ENCODE results near the gene ESYT2. TPM values are rescaled to one million over a fixed set of nuclear protein-coding genes. Genes with fewer than 3 reads are reported as not detected.

Gene ESYT2
- total RNA-seq, 1 donor from 2014 or later, result 31.8 TPM

DNA sequence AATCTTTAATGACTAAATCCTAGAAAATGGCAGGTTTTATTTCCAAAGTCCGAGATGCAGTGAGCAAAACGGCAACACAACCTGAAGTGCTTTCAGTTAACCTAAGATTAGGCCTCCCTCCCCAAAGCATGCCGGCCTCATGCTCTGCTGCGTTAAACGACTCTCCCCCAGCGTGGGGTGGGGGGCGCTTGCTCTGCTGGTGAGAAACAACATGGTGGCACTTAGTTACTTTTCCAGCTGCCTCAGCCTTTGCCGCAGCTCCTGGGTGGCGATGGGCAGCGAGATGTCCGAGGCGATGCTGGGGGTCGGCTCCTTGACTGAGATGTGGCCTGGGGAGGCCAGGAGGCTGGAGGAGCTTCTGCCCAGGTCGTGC, 88.0 kb downstream of the ESYT2 start:
- H3K4me3 Mint-ChIP-seq (ENCODE audit: unreplicated experiment), result no peak overlapping the region
- peaks cover 29% of the 10 kb centered on the region for H3K36me3 Mint-ChIP-seq (ENCODE audit: low read depth, unreplicated experiment)
- no peaks in the 10 kb centered on the region for H3K9me3 Mint-ChIP-seq (ENCODE audit: unreplicated experiment)
- DNase-seq (ENCODE audit: low spot score), result no peak
- no peaks in the 10 kb centered on the region for H3K27me3 Mint-ChIP-seq (ENCODE audit: unreplicated experiment)
- H3K27ac Mint-ChIP-seq (ENCODE audit: unreplicated experiment), result no peak overlapping the region
- H3K4me1 Mint-ChIP-seq (ENCODE audit: unreplicated experiment), result no peaks in the 10 kb centered on the region
- TF ChIP-seq, protein P1, sequence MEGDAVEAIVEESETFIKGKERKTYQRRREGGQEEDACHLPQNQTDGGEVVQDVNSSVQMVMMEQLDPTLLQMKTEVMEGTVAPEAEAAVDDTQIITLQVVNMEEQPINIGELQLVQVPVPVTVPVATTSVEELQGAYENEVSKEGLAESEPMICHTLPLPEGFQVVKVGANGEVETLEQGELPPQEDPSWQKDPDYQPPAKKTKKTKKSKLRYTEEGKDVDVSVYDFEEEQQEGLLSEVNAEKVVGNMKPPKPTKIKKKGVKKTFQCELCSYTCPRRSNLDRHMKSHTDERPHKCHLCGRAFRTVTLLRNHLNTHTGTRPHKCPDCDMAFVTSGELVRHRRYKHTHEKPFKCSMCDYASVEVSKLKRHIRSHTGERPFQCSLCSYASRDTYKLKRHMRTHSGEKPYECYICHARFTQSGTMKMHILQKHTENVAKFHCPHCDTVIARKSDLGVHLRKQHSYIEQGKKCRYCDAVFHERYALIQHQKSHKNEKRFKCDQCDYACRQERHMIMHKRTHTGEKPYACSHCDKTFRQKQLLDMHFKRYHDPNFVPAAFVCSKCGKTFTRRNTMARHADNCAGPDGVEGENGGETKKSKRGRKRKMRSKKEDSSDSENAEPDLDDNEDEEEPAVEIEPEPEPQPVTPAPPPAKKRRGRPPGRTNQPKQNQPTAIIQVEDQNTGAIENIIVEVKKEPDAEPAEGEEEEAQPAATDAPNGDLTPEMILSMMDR (IDR thresholded peaks at IDR 0.05; ENCODE audit: unreplicated experiment), result no peak

DNA sequence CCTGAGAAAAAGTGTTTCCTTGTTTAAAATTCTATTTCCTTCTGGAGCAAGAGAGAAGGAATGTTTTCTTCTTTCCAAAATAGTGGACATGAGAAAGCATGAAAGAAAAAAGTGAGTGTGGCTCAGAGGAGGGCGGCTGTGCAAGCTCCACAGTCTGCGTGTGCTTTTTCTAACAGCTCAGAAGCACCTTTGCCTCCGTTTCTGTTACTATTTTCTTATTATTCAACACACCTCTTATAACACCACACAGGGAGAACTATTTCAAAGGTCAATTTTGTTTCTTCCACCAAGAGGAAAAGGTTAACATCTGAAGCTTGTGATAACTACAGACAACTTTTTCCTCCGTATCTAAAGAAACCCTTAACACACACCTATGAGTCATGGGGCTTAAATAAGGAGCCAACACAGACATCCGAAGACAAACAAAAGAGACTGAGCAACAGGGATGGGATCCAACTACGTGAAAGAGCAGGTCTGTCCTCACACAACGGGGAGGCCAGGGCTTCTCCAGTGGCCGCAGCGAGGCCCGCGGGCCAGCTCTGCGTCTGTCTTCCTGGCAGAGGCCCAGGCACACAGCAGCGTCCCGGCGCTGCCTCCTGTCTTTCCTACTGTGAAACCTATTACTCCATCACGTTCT, 88.5 kb downstream of the ESYT2 start:
- TF ChIP-seq, protein P1 (IDR thresholded peaks at IDR 0.05; ENCODE audit: unreplicated experiment), result no peak
- Mint-ChIP-seq H3K4me3 (ENCODE audit: unreplicated experiment) (peak overlapping the region; percentile 14), H3K4me1 (ENCODE audit: unreplicated experiment) (no peaks in the 10 kb centered on the region), H3K9me3 (ENCODE audit: unreplicated experiment) (no peaks in the 10 kb centered on the region), H3K27me3 (ENCODE audit: unreplicated experiment) (no peaks in the 10 kb centered on the region), H3K36me3 (ENCODE audit: low read depth, unreplicated experiment) (peaks cover 28% of the 10 kb centered on the region), H3K27ac (ENCODE audit: unreplicated experiment) (no peak overlapping the region)
- DNase-seq (ENCODE audit: low spot score), result no peak

DNA sequence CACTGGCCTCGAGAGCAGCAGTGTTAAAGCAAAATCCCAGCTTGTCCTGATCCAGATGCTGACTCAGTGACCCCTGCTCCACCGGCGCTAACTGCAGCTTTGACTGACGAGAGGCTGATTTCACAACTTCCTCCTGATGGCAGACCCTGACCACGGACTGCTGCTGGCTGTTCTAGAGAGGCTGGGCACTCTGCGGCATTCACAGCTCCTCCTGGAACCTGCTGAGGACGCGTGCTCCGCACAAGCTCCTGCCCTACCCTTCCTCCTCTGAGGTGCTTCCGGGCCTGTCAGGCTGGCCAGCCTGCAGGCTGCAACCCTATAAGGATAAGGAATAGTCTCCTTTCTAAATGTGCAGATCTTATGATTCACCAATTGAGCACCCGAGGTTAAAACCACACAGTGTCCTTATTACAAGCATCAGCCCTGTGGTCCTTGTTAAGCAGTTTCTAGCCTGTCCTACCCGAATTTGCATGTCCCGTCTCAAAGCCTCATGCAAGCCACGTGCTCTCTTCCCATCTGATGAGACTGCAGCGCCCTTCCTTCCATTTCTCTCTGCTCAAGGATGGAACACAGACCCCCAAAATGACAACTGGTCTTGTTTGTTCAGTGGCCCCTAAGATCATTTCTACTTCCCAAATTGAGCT, 89.2 kb downstream of the ESYT2 start:
- Mint-ChIP-seq H3K4me1 (ENCODE audit: unreplicated experiment) (no peaks in the 10 kb centered on the region), H3K9me3 (ENCODE audit: unreplicated experiment) (no peaks in the 10 kb centered on the region), H3K4me3 (ENCODE audit: unreplicated experiment) (no peak overlapping the region), H3K36me3 (ENCODE audit: low read depth, unreplicated experiment) (peaks cover 28% of the 10 kb centered on the region), H3K27ac (ENCODE audit: unreplicated experiment) (no peak overlapping the region), H3K27me3 (ENCODE audit: unreplicated experiment) (no peaks in the 10 kb centered on the region)
- DNase-seq (ENCODE audit: low spot score), result no peak
- TF ChIP-seq, protein P1 (IDR thresholded peaks at IDR 0.05; ENCODE audit: unreplicated experiment), result no peak

GRCh38 chr7:158738841-158739240, 90.5 kb downstream of the ESYT2 start:
- Mint-ChIP-seq H3K4me1 (ENCODE audit: unreplicated experiment) (no peaks in the 10 kb centered on the region), H3K9me3 (ENCODE audit: unreplicated experiment) (no peaks in the 10 kb centered on the region), H3K4me3 (ENCODE audit: unreplicated experiment) (no peak overlapping the region), H3K27ac (ENCODE audit: unreplicated experiment) (no peak overlapping the region), H3K36me3 (ENCODE audit: low read depth, unreplicated experiment) (peaks cover 36% of the 10 kb centered on the region), H3K27me3 (ENCODE audit: unreplicated experiment) (no peaks in the 10 kb centered on the region)
- TF ChIP-seq, protein P1 (IDR thresholded peaks at IDR 0.05; ENCODE audit: unreplicated experiment), result no peak
- no peak for DNase-seq (ENCODE audit: low spot score)

DNA sequence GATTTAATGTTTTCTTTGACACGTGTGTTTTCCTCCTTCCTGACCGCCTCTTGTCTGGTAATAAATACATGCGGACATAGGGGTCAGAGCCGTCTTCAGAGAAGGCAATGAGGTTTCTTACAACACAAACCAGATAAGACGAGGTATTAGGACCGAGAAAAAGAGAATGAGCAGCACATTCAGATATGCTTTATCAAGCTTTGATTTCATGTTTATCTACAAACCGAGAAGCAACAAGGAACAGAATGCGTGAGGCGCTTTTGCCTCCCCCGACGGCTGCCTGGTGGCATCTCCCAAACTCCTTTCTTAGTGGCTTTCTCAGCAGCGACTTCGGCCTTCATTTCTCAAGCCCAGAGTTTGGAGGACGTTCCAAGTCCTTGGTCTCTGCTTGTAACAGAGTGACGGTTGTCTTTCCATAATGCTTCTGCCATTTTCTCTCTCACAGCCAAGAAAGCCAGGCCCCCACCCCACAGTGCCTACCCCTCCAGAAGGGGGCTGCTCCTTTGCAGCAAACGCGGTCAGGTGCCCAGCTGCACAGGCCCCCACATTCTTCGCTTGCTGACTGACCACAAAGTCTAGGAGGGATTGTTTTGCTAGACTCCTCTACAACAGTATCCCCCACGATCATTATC, 92.1 kb downstream of the ESYT2 start:
- H3K27ac Mint-ChIP-seq (ENCODE audit: unreplicated experiment), result no peak overlapping the region
- H3K9me3 Mint-ChIP-seq (ENCODE audit: unreplicated experiment), result no peaks in the 10 kb centered on the region
- H3K4me1 Mint-ChIP-seq (ENCODE audit: unreplicated experiment), result no peaks in the 10 kb centered on the region
- H3K36me3 Mint-ChIP-seq (ENCODE audit: low read depth, unreplicated experiment), result peaks cover 27% of the 10 kb centered on the region
- TF ChIP-seq, protein P1 (IDR thresholded peaks at IDR 0.05; ENCODE audit: unreplicated experiment), result no peak
- H3K27me3 Mint-ChIP-seq (ENCODE audit: unreplicated experiment), result no peaks in the 10 kb centered on the region
- H3K4me3 Mint-ChIP-seq (ENCODE audit: unreplicated experiment), result no peak overlapping the region
- no peak for DNase-seq (ENCODE audit: low spot score)

Data from endothelial cell (in vitro differentiated cells).